GM12878 (cell line): ENCODE data around the gene CISD2. TPM values are rescaled to one million over a fixed set of nuclear protein-coding genes. Genes with fewer than 3 reads are reported as not detected.
A peak's percentile ranks its signal among the peaks of the same experiment; 100 is the strongest.

Experiments used
- ATAC-seq: fragments of 200-7000 bp; cut with Tn5 transposase; 3 replicates; pipeline ENCODE4 v1.9.1; 2020; ENCODE audit warnings: mild to moderate bottlenecking, moderate library complexity
- BruUV-seq: library from RNA; stranded (reverse); fragments of 400-500 nt; replicated peaks from 2 replicates; lab custom pipeline; 2021; lab: Mats Ljungman, UMichigan
- CTCF ChIA-PET: fragments of 300-600 bp; sonication (Branson Sonifier 250); formaldehyde crosslinking; extraction: SDS; loops from one replicate; lab custom pipeline; 2021; ENCODE audit warnings: inconsistent platforms; lab: Yijun Ruan, JAX
- POLR2A ChIA-PET: fragments of 350-600 bp; formaldehyde crosslinking; extraction: SDS; loops from one replicate; lab custom pipeline; 2021; ENCODE audit warnings: inconsistent platforms; lab: Charles Lee
- RAD21 ChIA-PET: fragments of 300-600 bp; sonication (Branson Sonifier 250); formaldehyde crosslinking; loops from one replicate; lab custom pipeline; 2023; ENCODE audit warnings: antibody characterized with exemption; ENCODE audit not compliant: unreplicated experiment; lab: Charles Lee
- SMC1A ChIA-PET: fragments of 300-600 bp; sonication (Branson Sonifier 250); formaldehyde crosslinking; loops from one replicate; lab custom pipeline; 2023; ENCODE audit not compliant: unreplicated experiment, uncharacterized antibody; lab: Charles Lee
- DNase-seq: peaks from one replicate; pipeline ENCODE4 v3.0.0-alpha.2; 2011; ENCODE audit warnings: low read depth, low spot score
- FAIRE-seq: peaks from 3 replicates; lab custom pipeline; 2011; peaks lifted over from hg19 to GRCh38; lab: Jason Lieb, UNC
- H2AFZ ChIP-seq: 2 replicates; pipeline ENCODE4 v1.6.0; 2011; ENCODE audit warnings: low read depth, low read length, control low read depth; ENCODE audit not compliant: control insufficient read depth
- H3K27ac ChIP-seq: 2 replicates; pipeline ENCODE4 v1.5.1; 2011; ENCODE audit warnings: control low read depth; ENCODE audit not compliant: control insufficient read depth, insufficient read depth
- H3K27me3 ChIP-seq, 2 experiments: replicated peaks in 1 of 2; 2 replicates each; pipeline versions ENCODE4 v1.6.0 to v1.6.1; 2011; ENCODE audit warnings: low read length in 1 of 2; ENCODE audit not compliant: control insufficient read depth in 2 of 2, insufficient read depth in 2 of 2
- H3K36me3 ChIP-seq, 2 experiments: 2 replicates each; pipeline ENCODE4 v1.5.1; 2011; ENCODE audit warnings: low read length in 1 of 2; ENCODE audit not compliant: control insufficient read depth in 2 of 2, insufficient read depth in 2 of 2
- H3K4me1 ChIP-seq: 2 replicates; pipeline ENCODE4 v1.6.1; 2011; ENCODE audit warnings: mild to moderate bottlenecking, low read length, moderate library complexity, mixed read lengths; ENCODE audit not compliant: control insufficient read depth, insufficient read depth
- H3K4me2 ChIP-seq: 2 replicates; pipeline ENCODE4 v1.6.0; 2011; ENCODE audit warnings: control low read depth; ENCODE audit not compliant: control insufficient read depth, insufficient read depth
- H3K4me3 ChIP-seq: fragments of 200-600 bp; sonication (generic); 2 replicates; pipeline ENCODE4 v1.5.1; 2016
- H3K79me2 ChIP-seq: 2 replicates; pipeline ENCODE4 v1.6.0; 2011; ENCODE audit warnings: low read length; ENCODE audit not compliant: control insufficient read depth, insufficient read depth
- H3K9ac ChIP-seq: 2 replicates; pipeline ENCODE4 v1.8.0; 2011; ENCODE audit warnings: low read length, control low read depth, mixed read lengths; ENCODE audit not compliant: control insufficient read depth, insufficient read depth
- H3K9me3 ChIP-seq: replicated peaks from 3 replicates; pipeline ENCODE4 v1.5.1; 2011; ENCODE audit warnings: mild to moderate bottlenecking, low read length; ENCODE audit not compliant: control insufficient read depth, insufficient read depth
- H4K20me1 ChIP-seq: 2 replicates; pipeline ENCODE4 v1.6.0; 2011; ENCODE audit not compliant: control insufficient read depth, insufficient read depth
- CHD4 ChIP-seq: fragments of 200-600 bp; sonication (generic); IDR thresholded peaks from 2 replicates; pipeline ENCODE4 v1.6.1; 2016; ENCODE audit warnings: mild to moderate bottlenecking
- EZH2 ChIP-seq: IDR thresholded peaks from 2 replicates; pipeline ENCODE4 v1.6.1; 2012; ENCODE audit warnings: low read depth, mild to moderate bottlenecking, control low read depth, inconsistent platforms, low read length, borderline replicate concordance; ENCODE audit not compliant: control insufficient read depth
- MAX ChIP-seq: IDR thresholded peaks from 2 replicates; pipeline ENCODE4 v1.6.1; 2012; ENCODE audit warnings: low read depth, low read length, improper control_type of control experiment
- MEF2A ChIP-seq: IDR thresholded peaks from 2 replicates; pipeline ENCODE4 v1.6.1; 2011; ENCODE audit warnings: low read depth, mild to moderate bottlenecking, low read length, moderate library complexity; ENCODE audit not compliant: insufficient read depth
- NFIC ChIP-seq: IDR thresholded peaks from 2 replicates; pipeline ENCODE4 v1.6.1; 2012; ENCODE audit warnings: low read depth, mild to moderate bottlenecking, inconsistent platforms, low read length, moderate library complexity
- PML ChIP-seq: IDR thresholded peaks from 2 replicates; pipeline ENCODE4 v1.6.1; 2012; ENCODE audit warnings: low read length, inconsistent platforms
- RAD21 ChIP-seq: IDR thresholded peaks from 2 replicates; pipeline ENCODE4 v1.6.1; 2011; ENCODE audit warnings: mild to moderate bottlenecking, low read depth, low read length, moderate library complexity; ENCODE audit not compliant: insufficient read depth
- RAD51 ChIP-seq: fragments of 450-650 bp; IDR thresholded peaks from 2 replicates; pipeline ENCODE4 v1.6.1; 2016; ENCODE audit warnings: moderate library complexity, mild to moderate bottlenecking, inconsistent platforms
- SMAD1 ChIP-seq: fragments of 450-650 bp; IDR thresholded peaks from 2 replicates; pipeline ENCODE4 v1.6.1; 2018; ENCODE audit warnings: mild to moderate bottlenecking, low read depth; ENCODE audit not compliant: partially characterized antibody
- STAT3 ChIP-seq: IDR thresholded peaks from 2 replicates; pipeline ENCODE4 v1.6.1; 2011; ENCODE audit warnings: low read depth, low read length, improper control_type of control experiment
- TCF12 ChIP-seq: IDR thresholded peaks from 2 replicates; pipeline ENCODE4 v1.6.1; 2011; ENCODE audit warnings: low read depth, mild to moderate bottlenecking, low read length
- TCF7 ChIP-seq: IDR thresholded peaks from 2 replicates; pipeline ENCODE4 v1.6.1; 2014; ENCODE audit warnings: antibody characterized with exemption, borderline replicate concordance
- YBX1 ChIP-seq: fragments of 450-650 bp; IDR thresholded peaks from 2 replicates; pipeline ENCODE4 v1.6.1; 2016; ENCODE audit warnings: antibody characterized with exemption
- ZBTB33 ChIP-seq: fragments of 450-650 bp; IDR thresholded peaks from 2 replicates; pipeline ENCODE4 v1.6.1; 2017; ENCODE audit warnings: mild to moderate bottlenecking
- ZNF384 ChIP-seq: IDR thresholded peaks from 2 replicates; pipeline ENCODE4 v1.6.1; 2012; ENCODE audit warnings: low read depth, mild to moderate bottlenecking, low read length, improper control_type of control experiment, borderline replicate concordance
- WGBS: methylation state at CpG from one replicate; pipeline ENCODE4 v1.1.6; 2016; ENCODE audit warnings: low lambda C conversion rate; ENCODE audit not compliant: insufficient replicate concordance, insufficient coverage; ENCODE audit errors: missing lambda C conversion rate; 5-methylcytosine and 5-hydroxymethylcytosine counted together
- in situ Hi-C: fragments of 300-500 bp; cut with MboI; formaldehyde crosslinking; loops from 9 replicates; pipeline ENCODE4 v1.14.3; 2018; ENCODE audit warnings: mixed read lengths
- intact Hi-C: fragments of 100-400 bp; cut with micrococcal nuclease; formaldehyde crosslinking; loops from one replicate; pipeline ENCODE4 v1.14.2; 2022; ENCODE audit not compliant: unreplicated experiment
- polyA plus RNA-seq, 11 experiments: library from polyadenylated mRNA; depleted of rRNA in 4 of 11; unstranded in 6 of 11; stranded (reverse) in 5 of 11; fragments of >200 nt; fragmentation: Nextera tagmentation in 4 of 11; fragmentation: Illumina TruSeq in 1 of 11; extraction: Ambion mirVana in 4 of 11; extraction: Trizol in 1 of 11; gene quantifications; 1 replicate in 1 of 11; 2 replicates in 10 of 11; pipeline versions ENCODE4 v1.2.1 to v1.2.3, GENCODE V29; 2011 to 2016; ENCODE audit warnings: inconsistent platforms in 2 of 11, missing spikeins in 2 of 11, low read depth in 1 of 11
- total RNA-seq, 4 experiments: library from RNA; depleted of rRNA in 3 of 4; stranded (reverse); fragments of >200 nt in 3 of 4; fragmentation: Illumina TruSeq in 1 of 4; extraction: Trizol in 1 of 4; gene quantifications; 2 replicates each; pipeline versions ENCODE4 v1.2.1 to v1.2.3, GENCODE V29; 2013 to 2021

CISD2 gene
- total and polyA plus RNA-seq, 10 of the 15 experiments (the other 5 are each of a cell fraction or from before 2014, with no cell fraction given), result 29.5 to 132 (median 38.9) TPM

GRCh38 chr4:102901804-102902203, 33.0 kb downstream of the CISD2 start:
- no peak for DNase-seq
- no peak for ATAC-seq
- Histone ChIP-seq H3K4me3 (no peak overlapping the region), H4K20me1 (no peaks in the 10 kb centered on the region), H3K4me1 (no peaks in the 10 kb centered on the region), H3K9ac (no peak overlapping the region), H3K4me2 (no peak overlapping the region), H3K36me3 (no peaks in the 10 kb centered on the region), H3K27me3 (no peaks in the 10 kb centered on the region), H3K9me3 (no peaks in the 10 kb centered on the region), H3K27ac (no peak overlapping the region), H3K79me2 (no peaks in the 10 kb centered on the region), H2AFZ (no peak overlapping the region)
- FAIRE-seq, result no peak
- TF ChIP-seq TCF7, result peak; percentile 46; the same call in 1 of the 2 replicates
- no peak for TF ChIP-seq TCF12
- ChIA-PET RAD21 (no interaction called here), SMC1A (no interaction called here), CTCF (interaction anchor here (0.6 kb wide), 1 partner anchor 299 kb away, joined by 3 read pairs; no protein-coding TSS in a partner anchor), POLR2A (no interaction called here)
- WGBS, result 23% methylated on average over 2 of the region's 2 CpGs
- intact Hi-C loops (no loop called here), in situ Hi-C loops (no loop called here)
- no TSS peak for BruUV-seq

DNA sequence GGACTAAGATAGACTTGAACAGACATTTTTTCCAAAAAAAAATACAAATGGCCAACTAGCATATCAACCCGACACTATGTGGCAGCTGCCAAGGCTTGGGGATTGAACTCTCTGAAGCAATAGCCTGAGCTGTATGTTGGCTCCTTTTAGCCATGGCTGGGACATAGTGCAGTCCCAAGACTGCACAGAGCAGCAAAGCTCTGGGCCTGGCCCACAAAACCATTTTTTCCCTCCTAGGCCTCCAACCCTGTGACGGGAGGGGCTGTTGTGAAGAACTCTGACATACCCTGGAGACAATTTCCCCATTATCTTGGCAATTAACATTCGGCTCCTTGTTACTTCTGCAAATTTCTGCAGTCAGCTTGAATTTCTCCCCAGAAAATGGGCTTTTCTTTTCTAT, 50.1 kb downstream of the CISD2 start:
- H3K36me3 ChIP-seq, result no peaks in the 10 kb centered on the region
- H2AFZ ChIP-seq, result no peak overlapping the region
- H3K27ac ChIP-seq, result no peak overlapping the region
- no peaks in the 10 kb centered on the region for H3K79me2 ChIP-seq
- no peaks in the 10 kb centered on the region for H4K20me1 ChIP-seq
- H3K4me2 ChIP-seq, result no peak overlapping the region
- DNase-seq (no peak), ATAC-seq (no peak), FAIRE-seq (no peak)
- no peaks in the 10 kb centered on the region for H3K27me3 ChIP-seq
- ChIA-PET RAD21 (no interaction called here), CTCF (no interaction called here), SMC1A (no interaction called here), POLR2A (no interaction called here)
- 67% methylated on average over 3 of the region's 3 CpGs for WGBS
- no TSS peak for BruUV-seq
- intact Hi-C loops (no loop called here), in situ Hi-C loops (no loop called here)
- no peak overlapping the region for H3K9ac ChIP-seq
- no peaks in the 10 kb centered on the region for H3K4me1 ChIP-seq
- H3K4me3 ChIP-seq, result no peak overlapping the region
- no peaks in the 10 kb centered on the region for H3K9me3 ChIP-seq
- TF ChIP-seq MAX (no peak), SMAD1 (no peak), ZBTB33 (no peak), ZNF384 (no peak), EZH2 (no peak), RAD51 (no peak), YBX1 (no peak), NFIC (no peak), PML (no peak), CHD4 (no peak), RAD21 (no peak), MEF2A (no peak), STAT3 (no peak)
